GM23338 (cell line): ENCODE measurements around the gene RNF17. TPM values are rescaled to one million over a fixed set of nuclear protein-coding genes. Genes with fewer than 3 reads are reported as not detected.

Experiments
- ATAC-seq: fragments of 200-7000 bp; cut with Tn5 transposase; 3 replicates; pipeline ENCODE4 v1.9.1; 2020
- DNase-seq: peaks from one replicate; pipeline ENCODE4 v3.0.0-alpha.2; 2015; ENCODE audit warnings: low spot score
- H2AFZ ChIP-seq: fragments of 200-600 bp; sonication (generic); 2 replicates; pipeline ENCODE4 v1.8.0; 2016; ENCODE audit warnings: antibody characterized with exemption, mild to moderate bottlenecking, moderate library complexity
- H3F3A ChIP-seq: fragments of 200-600 bp; sonication (generic); replicated peaks from 2 replicates; pipeline ENCODE4 v1.8.0; 2017; ENCODE audit warnings: antibody characterized with exemption, mixed run types, low read depth
- H3K27ac ChIP-seq: fragments of 200-600 bp; sonication (generic); 2 replicates; pipeline ENCODE4 v1.6.1; 2016; ENCODE audit warnings: low read depth
- H3K27me3 ChIP-seq: fragments of 200-600 bp; sonication (generic); 2 replicates; pipeline ENCODE4 v1.8.0; 2016; ENCODE audit warnings: mild to moderate bottlenecking, mixed run types, moderate library complexity; ENCODE audit not compliant: insufficient read depth
- H3K36me3 ChIP-seq: fragments of 200-600 bp; sonication (generic); 2 replicates; pipeline ENCODE4 v1.8.0; 2016; ENCODE audit warnings: mild to moderate bottlenecking; ENCODE audit not compliant: insufficient read depth
- H3K4me1 ChIP-seq: fragments of 200-600 bp; sonication (generic); 2 replicates; pipeline ENCODE4 v1.8.0; 2016; ENCODE audit warnings: mild to moderate bottlenecking, moderate library complexity; ENCODE audit not compliant: insufficient read depth
- H3K4me2 ChIP-seq: fragments of 200-600 bp; sonication (generic); 2 replicates; pipeline ENCODE4 v1.7.1; 2017; ENCODE audit warnings: mixed run types
- H3K4me3 ChIP-seq: fragments of 200-600 bp; sonication (generic); 2 replicates; pipeline ENCODE4 v1.6.1; 2016; ENCODE audit warnings: mixed run types
- H3K79me2 ChIP-seq: fragments of 200-600 bp; sonication (generic); replicated peaks from 2 replicates; pipeline ENCODE4 v1.8.0; 2017; ENCODE audit warnings: mild to moderate bottlenecking; ENCODE audit not compliant: insufficient read depth
- H3K9me2 ChIP-seq: fragments of 200-600 bp; sonication (generic); 2 replicates; pipeline ENCODE4 v1.8.0; 2017; ENCODE audit not compliant: insufficient read depth
- H4K20me1 ChIP-seq: fragments of 200-600 bp; sonication (generic); replicated peaks from 2 replicates; pipeline ENCODE4 v1.8.0; 2017; ENCODE audit warnings: mild to moderate bottlenecking; ENCODE audit not compliant: insufficient read depth
- H3K27ac Mint-ChIP-seq: 2 replicates; pipeline ENCODE4 v1.8.0; 2020; ENCODE audit warnings: inconsistent platforms, mild to moderate bottlenecking, moderate library complexity, mixed read lengths
- H3K27me3 Mint-ChIP-seq: 3 replicates; pipeline ENCODE4 v1.8.0; 2022; ENCODE audit warnings: low read depth, mild to moderate bottlenecking, moderate library complexity, mixed read lengths, inconsistent platforms; ENCODE audit not compliant: insufficient read depth, poor library complexity
- H3K36me3 Mint-ChIP-seq: 3 replicates; pipeline ENCODE4 v1.8.0; 2021; ENCODE audit warnings: low read depth, mild to moderate bottlenecking, inconsistent platforms, moderate library complexity, mixed read lengths
- H3K4me1 Mint-ChIP-seq: 3 replicates; pipeline ENCODE4 v1.8.0; 2020; ENCODE audit warnings: mild to moderate bottlenecking, inconsistent platforms, mixed read lengths
- H3K4me3 Mint-ChIP-seq: 3 replicates; pipeline ENCODE4 v1.8.0; 2021; ENCODE audit warnings: moderate library complexity, mild to moderate bottlenecking, inconsistent platforms, mixed read lengths
- H3K9me3 Mint-ChIP-seq: 3 replicates; pipeline ENCODE4 v1.8.0; 2020; ENCODE audit warnings: moderate library complexity, mild to moderate bottlenecking, inconsistent platforms, mixed read lengths
- EZH2 ChIP-seq: fragments of 200-600 bp; sonication (generic); IDR thresholded peaks from one replicate; pipeline ENCODE4 v1.8.0; 2017; ENCODE audit warnings: antibody characterized with exemption, mild to moderate bottlenecking, low read depth; ENCODE audit not compliant: unreplicated experiment
- EZH2phosphoT487 ChIP-seq: fragments of 200-600 bp; sonication (generic); IDR thresholded peaks from one replicate; pipeline ENCODE4 v1.8.1; 2018; ENCODE audit warnings: antibody characterized with exemption; ENCODE audit not compliant: unreplicated experiment
- NANOG ChIP-seq: IDR thresholded peaks from 2 replicates; pipeline ENCODE4 v1.6.1; 2016; ENCODE audit warnings: antibody characterized with exemption, borderline replicate concordance
- POLR2AphosphoS5 ChIP-seq: IDR thresholded peaks from 2 replicates; pipeline ENCODE4 v1.6.1; 2016; ENCODE audit warnings: antibody characterized with exemption, low read depth
- STAT1 ChIP-seq: IDR thresholded peaks from one replicate; pipeline ENCODE4 v1.6.1; 2016; ENCODE audit warnings: antibody characterized with exemption; ENCODE audit not compliant: unreplicated experiment
- ZNF114 ChIP-seq: fragments of 250-450 bp; sonication (Bioruptor Pico); IDR thresholded peaks from 2 replicates; pipeline ENCODE4 v1.5.0; 2020; ENCODE audit warnings: mild to moderate bottlenecking, moderate library complexity
- ZNF331 ChIP-seq: fragments of 250-450 bp; sonication (Bioruptor Pico); IDR thresholded peaks from 2 replicates; pipeline ENCODE4 v1.5.0; 2020; ENCODE audit warnings: low read depth, mild to moderate bottlenecking, moderate library complexity
- polyA plus RNA-seq: library from polyadenylated mRNA; unstranded; fragments of >200 nt; fragmentation: Nextera tagmentation; extraction: Ambion mirVana; gene quantifications from 2 replicates; pipeline ENCODE4 v1.2.1, GENCODE V29; 2016
- total RNA-seq: library from RNA; depleted of rRNA; stranded (reverse); fragments of >200 nt; shearing (Covaris generic); gene quantifications from 2 replicates; pipeline ENCODE4 v1.2.3, GENCODE V29; 2014
- TF ChIP-seq, protein P1 (sequence below), 2 experiments: fragments of 200-600 bp in 1 of 2; sonication (generic) in 1 of 2; conservative IDR thresholded peaks; 2 replicates each; pipeline versions ENCODE4 v1.5.1 to v1.6.1; 2016 to 2017; ENCODE audit warnings: antibody characterized with exemption in 2 of 2, low read depth in 2 of 2, mild to moderate bottlenecking in 2 of 2, moderate library complexity in 1 of 2
- TF ChIP-seq, protein P2 (sequence below): IDR thresholded peaks from one replicate; pipeline ENCODE4 v1.6.1; 2018; ENCODE audit warnings: antibody characterized with exemption; ENCODE audit not compliant: unreplicated experiment
- TF ChIP-seq, protein P3 (sequence below): IDR thresholded peaks from 2 replicates; pipeline ENCODE4 v1.6.1; 2016; ENCODE audit warnings: antibody characterized with exemption

RNF17 gene
- total and polyA plus RNA-seq, 2 experiments from 2014 or later, result 0.16 TPM; not detected in 1

DNA sequence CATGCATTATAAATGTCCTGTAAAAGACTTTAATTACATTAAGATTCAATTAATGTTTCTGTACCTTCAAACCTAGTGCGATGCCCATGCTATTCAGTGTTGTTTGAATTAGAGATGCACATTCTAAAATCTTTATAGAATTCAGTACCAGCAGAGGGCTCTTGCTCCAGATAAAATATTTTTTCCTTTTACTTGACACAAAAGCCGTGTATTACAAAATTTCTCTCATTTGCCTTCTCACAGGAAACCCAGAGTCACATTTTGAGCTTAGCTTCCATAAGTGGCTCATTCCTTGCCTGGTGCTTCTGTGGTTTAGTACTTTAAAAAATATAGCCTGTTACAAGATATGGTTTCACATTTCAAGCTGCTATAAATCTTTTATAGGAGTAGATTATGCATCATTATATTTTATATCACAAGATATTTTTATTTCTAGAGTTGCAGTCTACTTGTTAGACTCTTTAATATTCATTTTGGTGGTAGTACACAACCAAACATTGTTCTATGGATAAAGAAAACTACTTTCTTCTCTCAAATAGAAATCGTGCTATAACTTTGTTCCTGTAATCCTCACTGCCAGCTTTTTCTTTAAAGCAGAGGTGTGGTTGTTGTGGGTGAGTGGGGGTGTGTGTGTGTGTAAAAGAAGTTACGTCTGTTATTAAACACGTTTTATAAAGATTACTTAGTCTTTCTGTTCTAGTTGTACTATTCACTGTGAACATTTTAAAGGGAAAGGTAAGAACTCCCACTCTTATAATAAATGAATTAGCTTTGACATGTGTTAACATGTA lies 101.4 kb downstream of the RNF17 start:
- TF ChIP-seq, protein P1, sequence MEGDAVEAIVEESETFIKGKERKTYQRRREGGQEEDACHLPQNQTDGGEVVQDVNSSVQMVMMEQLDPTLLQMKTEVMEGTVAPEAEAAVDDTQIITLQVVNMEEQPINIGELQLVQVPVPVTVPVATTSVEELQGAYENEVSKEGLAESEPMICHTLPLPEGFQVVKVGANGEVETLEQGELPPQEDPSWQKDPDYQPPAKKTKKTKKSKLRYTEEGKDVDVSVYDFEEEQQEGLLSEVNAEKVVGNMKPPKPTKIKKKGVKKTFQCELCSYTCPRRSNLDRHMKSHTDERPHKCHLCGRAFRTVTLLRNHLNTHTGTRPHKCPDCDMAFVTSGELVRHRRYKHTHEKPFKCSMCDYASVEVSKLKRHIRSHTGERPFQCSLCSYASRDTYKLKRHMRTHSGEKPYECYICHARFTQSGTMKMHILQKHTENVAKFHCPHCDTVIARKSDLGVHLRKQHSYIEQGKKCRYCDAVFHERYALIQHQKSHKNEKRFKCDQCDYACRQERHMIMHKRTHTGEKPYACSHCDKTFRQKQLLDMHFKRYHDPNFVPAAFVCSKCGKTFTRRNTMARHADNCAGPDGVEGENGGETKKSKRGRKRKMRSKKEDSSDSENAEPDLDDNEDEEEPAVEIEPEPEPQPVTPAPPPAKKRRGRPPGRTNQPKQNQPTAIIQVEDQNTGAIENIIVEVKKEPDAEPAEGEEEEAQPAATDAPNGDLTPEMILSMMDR (conservative IDR thresholded peaks at IDR 0.05; ENCODE audit: low read depth in 2 of 2), result 0 out of 4 replicates have a peak, but pooled peaks of 1 of the 2 experiments have one; percentile 8
- no peak for TF ChIP-seq EZH2
- no peak for TF ChIP-seq STAT1
- no peak for TF ChIP-seq ZNF331
- no peak for TF ChIP-seq POLR2AphosphoS5
- H3K4me3 Mint-ChIP-seq, result no peak overlapping the region
- Histone ChIP-seq H3K27ac (no peak overlapping the region), H4K20me1 (no peaks in the 10 kb centered on the region), H3K9me2 (no peaks in the 10 kb centered on the region), H3K4me3 (no peak overlapping the region), H3K36me3 (no peaks in the 10 kb centered on the region), H3F3A (no peaks in the 10 kb centered on the region), H2AFZ (no peak overlapping the region; the same call in 1 of the 2 replicates), H3K4me1 (no peaks in the 10 kb centered on the region), H3K27me3 (no peaks in the 10 kb centered on the region), H3K79me2 (no peaks in the 10 kb centered on the region), H3K4me2 (no peak overlapping the region)
- ATAC-seq (no peak), DNase-seq (no peak)
- H3K4me1 Mint-ChIP-seq, result no peaks in the 10 kb centered on the region; the same call in 2 of the 3 replicates
- H3K27me3 Mint-ChIP-seq, result no peaks in the 10 kb centered on the region
- no peaks in the 10 kb centered on the region; the same call in 2 of the 3 replicates for H3K9me3 Mint-ChIP-seq
- no peak overlapping the region for H3K27ac Mint-ChIP-seq
- no peaks in the 10 kb centered on the region for H3K36me3 Mint-ChIP-seq

DNA sequence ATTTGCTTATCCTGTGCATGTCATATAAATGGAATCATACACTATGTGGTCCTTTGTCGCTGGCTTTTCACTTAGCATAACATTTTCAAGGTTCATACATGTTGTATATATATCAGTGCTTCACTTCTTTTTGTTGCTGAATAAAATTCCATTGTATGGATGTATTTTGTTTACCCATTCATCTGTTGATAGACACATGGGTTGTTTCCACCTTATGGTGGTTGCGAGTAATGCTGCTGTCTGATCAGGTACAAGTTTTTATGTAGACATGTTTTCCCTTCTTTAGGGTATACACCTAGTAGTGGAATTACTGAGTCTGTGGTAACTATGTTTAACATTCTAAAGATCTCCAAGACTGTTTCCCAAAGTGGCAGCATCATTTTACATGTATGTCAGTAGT lies 102.5 kb downstream of the RNF17 start:
- no peak for ATAC-seq
- Mint-ChIP-seq H3K36me3 (no peaks in the 10 kb centered on the region), H3K4me1 (no peaks in the 10 kb centered on the region; the same call in 2 of the 3 replicates), H3K4me3 (no peak overlapping the region), H3K27me3 (no peaks in the 10 kb centered on the region), H3K27ac (no peak overlapping the region), H3K9me3 (no peaks in the 10 kb centered on the region; the same call in 2 of the 3 replicates)
- H3K4me2 ChIP-seq, result no peak overlapping the region
- no peaks in the 10 kb centered on the region for H3K36me3 ChIP-seq
- H3F3A ChIP-seq, result no peaks in the 10 kb centered on the region
- no peaks in the 10 kb centered on the region for H4K20me1 ChIP-seq
- no peak overlapping the region for H3K27ac ChIP-seq
- H3K27me3 ChIP-seq, result no peaks in the 10 kb centered on the region
- H3K9me2 ChIP-seq, result no peaks in the 10 kb centered on the region
- H3K79me2 ChIP-seq, result no peaks in the 10 kb centered on the region
- H2AFZ ChIP-seq, result no peak overlapping the region
- DNase-seq, result no peak
- no peaks in the 10 kb centered on the region for H3K4me1 ChIP-seq
- no peak overlapping the region for H3K4me3 ChIP-seq
- TF ChIP-seq EZH2phosphoT487, result no peak
- TF ChIP-seq, protein P2, sequence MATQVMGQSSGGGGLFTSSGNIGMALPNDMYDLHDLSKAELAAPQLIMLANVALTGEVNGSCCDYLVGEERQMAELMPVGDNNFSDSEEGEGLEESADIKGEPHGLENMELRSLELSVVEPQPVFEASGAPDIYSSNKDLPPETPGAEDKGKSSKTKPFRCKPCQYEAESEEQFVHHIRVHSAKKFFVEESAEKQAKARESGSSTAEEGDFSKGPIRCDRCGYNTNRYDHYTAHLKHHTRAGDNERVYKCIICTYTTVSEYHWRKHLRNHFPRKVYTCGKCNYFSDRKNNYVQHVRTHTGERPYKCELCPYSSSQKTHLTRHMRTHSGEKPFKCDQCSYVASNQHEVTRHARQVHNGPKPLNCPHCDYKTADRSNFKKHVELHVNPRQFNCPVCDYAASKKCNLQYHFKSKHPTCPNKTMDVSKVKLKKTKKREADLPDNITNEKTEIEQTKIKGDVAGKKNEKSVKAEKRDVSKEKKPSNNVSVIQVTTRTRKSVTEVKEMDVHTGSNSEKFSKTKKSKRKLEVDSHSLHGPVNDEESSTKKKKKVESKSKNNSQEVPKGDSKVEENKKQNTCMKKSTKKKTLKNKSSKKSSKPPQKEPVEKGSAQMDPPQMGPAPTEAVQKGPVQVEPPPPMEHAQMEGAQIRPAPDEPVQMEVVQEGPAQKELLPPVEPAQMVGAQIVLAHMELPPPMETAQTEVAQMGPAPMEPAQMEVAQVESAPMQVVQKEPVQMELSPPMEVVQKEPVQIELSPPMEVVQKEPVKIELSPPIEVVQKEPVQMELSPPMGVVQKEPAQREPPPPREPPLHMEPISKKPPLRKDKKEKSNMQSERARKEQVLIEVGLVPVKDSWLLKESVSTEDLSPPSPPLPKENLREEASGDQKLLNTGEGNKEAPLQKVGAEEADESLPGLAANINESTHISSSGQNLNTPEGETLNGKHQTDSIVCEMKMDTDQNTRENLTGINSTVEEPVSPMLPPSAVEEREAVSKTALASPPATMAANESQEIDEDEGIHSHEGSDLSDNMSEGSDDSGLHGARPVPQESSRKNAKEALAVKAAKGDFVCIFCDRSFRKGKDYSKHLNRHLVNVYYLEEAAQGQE, result no peak
- TF ChIP-seq, protein P3, sequence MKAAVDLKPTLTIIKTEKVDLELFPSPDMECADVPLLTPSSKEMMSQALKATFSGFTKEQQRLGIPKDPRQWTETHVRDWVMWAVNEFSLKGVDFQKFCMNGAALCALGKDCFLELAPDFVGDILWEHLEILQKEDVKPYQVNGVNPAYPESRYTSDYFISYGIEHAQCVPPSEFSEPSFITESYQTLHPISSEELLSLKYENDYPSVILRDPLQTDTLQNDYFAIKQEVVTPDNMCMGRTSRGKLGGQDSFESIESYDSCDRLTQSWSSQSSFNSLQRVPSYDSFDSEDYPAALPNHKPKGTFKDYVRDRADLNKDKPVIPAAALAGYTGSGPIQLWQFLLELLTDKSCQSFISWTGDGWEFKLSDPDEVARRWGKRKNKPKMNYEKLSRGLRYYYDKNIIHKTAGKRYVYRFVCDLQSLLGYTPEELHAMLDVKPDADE, result no peak
- TF ChIP-seq ZNF114, result no peak
- TF ChIP-seq, protein P1 (conservative IDR thresholded peaks at IDR 0.05; ENCODE audit: low read depth in 2 of 2), result peak in 1 of 2 experiments; percentile 7; a peak in 1 of 4 replicates
- TF ChIP-seq NANOG, result no peak
